ENCODE measurements around the gene PLGRKT.
A peak's percentile ranks its signal among the peaks of the same experiment; 100 is the strongest.

Gene PLGRKT

DNA sequence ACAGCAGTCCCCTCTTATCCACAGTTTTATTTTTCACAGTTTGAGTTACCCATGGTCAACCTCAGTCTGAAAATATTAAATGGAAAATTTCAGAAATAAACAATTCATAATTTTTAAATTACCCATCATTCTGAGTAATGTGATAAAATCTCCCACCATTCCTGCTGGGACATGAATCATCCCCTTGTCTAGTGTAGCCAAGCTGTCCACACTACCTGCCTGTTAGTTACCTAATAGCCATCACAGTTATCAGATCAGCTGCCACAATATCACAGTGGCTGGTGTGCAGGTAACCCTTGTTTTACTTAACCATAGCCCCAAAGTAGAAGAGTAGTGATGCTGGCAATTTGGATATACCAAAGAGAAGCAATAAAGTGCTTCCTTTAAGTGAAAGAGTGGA is 10.7 kb downstream of the PLGRKT start:
- Histone ChIP-seq H3K27me3 (ENCODE audit: control insufficient read depth, low read length) (0 out of 2 replicates have a peak, but pooled peaks cover under 1% of the 10 kb centered on the region), H3K4me3 (ENCODE audit: low read length) (no peak overlapping the region), H3K4me2 (ENCODE audit: low read length) (no peak overlapping the region), H3K27ac (ENCODE audit: low read depth, low read length) (no peak overlapping the region), H3K79me2 (ENCODE audit: control insufficient read depth, low read length) (no peaks in the 10 kb centered on the region), H4K20me1 (ENCODE audit: control insufficient read depth, insufficient read depth, low read depth, low read length) (no peaks in the 10 kb centered on the region), H3K9me3 (ENCODE audit: control insufficient read depth, insufficient read depth, low read length) (no peaks in the 10 kb centered on the region), H3K4me1 (ENCODE audit: control insufficient read depth, low read length) (no peaks in the 10 kb centered on the region), H3K9me2 (replicated peaks; ENCODE audit: control insufficient read depth, low read length) (no peaks in the 10 kb centered on the region), H3F3A (ENCODE audit: control insufficient read depth, insufficient read depth) (no peaks in the 10 kb centered on the region), H3K36me3 (ENCODE audit: control insufficient read depth, low read length) (no peaks in the 10 kb centered on the region)
- no peak for TF ChIP-seq EZH2phosphoT487 (IDR thresholded peaks at IDR 0.05; ENCODE audit: borderline replicate concordance, low read length)
- TF ChIP-seq, protein P1, sequence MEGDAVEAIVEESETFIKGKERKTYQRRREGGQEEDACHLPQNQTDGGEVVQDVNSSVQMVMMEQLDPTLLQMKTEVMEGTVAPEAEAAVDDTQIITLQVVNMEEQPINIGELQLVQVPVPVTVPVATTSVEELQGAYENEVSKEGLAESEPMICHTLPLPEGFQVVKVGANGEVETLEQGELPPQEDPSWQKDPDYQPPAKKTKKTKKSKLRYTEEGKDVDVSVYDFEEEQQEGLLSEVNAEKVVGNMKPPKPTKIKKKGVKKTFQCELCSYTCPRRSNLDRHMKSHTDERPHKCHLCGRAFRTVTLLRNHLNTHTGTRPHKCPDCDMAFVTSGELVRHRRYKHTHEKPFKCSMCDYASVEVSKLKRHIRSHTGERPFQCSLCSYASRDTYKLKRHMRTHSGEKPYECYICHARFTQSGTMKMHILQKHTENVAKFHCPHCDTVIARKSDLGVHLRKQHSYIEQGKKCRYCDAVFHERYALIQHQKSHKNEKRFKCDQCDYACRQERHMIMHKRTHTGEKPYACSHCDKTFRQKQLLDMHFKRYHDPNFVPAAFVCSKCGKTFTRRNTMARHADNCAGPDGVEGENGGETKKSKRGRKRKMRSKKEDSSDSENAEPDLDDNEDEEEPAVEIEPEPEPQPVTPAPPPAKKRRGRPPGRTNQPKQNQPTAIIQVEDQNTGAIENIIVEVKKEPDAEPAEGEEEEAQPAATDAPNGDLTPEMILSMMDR (IDR thresholded peaks at IDR 0.05; ENCODE audit: low read depth, low read length, poor library complexity, severe bottlenecking) = no peak

DNA sequence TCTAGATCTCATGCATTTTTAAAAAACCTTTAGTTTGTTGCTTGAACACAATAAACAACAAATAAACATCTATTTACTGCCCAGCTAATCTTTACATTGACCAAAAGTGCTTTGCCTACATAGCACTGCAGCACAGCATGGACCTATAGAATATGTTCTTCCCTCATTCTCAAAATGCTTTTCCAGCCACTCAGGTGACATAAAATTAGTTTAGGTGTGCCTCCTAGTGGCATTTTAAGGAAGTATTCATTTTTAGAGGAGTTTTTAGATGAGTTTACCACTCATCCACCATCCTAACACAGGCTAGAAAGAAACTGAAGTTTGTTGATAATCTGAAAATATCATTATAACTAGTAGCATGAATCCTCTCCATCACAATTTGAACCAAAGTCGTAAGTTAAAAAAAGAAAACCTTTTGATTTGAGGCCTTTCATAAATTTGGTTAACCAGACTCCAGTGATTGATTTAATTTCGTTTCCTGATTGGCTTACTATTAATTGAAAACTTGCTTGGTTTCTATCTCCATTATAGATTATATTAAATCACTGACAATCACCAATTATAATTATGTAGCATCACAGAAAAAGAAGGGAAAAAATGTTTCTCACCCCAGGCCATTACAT is 12.6 kb downstream of the PLGRKT start:
- Histone ChIP-seq H3K4me1 (ENCODE audit: control insufficient read depth, low read length) (no peaks in the 10 kb centered on the region), H3K27ac (ENCODE audit: low read depth, low read length) (no peak overlapping the region), H3K4me3 (ENCODE audit: low read length) (no peak overlapping the region), H4K20me1 (ENCODE audit: control insufficient read depth, insufficient read depth, low read depth, low read length) (no peaks in the 10 kb centered on the region), H3K9me3 (ENCODE audit: control insufficient read depth, insufficient read depth, low read length) (no peaks in the 10 kb centered on the region), H3K27me3 (ENCODE audit: control insufficient read depth, low read length) (peaks cover 8% of the 10 kb centered on the region; the same call in 1 of the 2 replicates), H3F3A (ENCODE audit: control insufficient read depth, insufficient read depth) (no peaks in the 10 kb centered on the region), H3K36me3 (ENCODE audit: control insufficient read depth, low read length) (no peaks in the 10 kb centered on the region), H3K79me2 (ENCODE audit: control insufficient read depth, low read length) (no peaks in the 10 kb centered on the region), H3K4me2 (ENCODE audit: low read length) (no peak overlapping the region), H3K9me2 (replicated peaks; ENCODE audit: control insufficient read depth, low read length) (no peaks in the 10 kb centered on the region)
- TF ChIP-seq EZH2phosphoT487 (IDR thresholded peaks at IDR 0.05; ENCODE audit: borderline replicate concordance, low read length) = no peak
- TF ChIP-seq, protein P1 (IDR thresholded peaks at IDR 0.05; ENCODE audit: low read depth, low read length, poor library complexity, severe bottlenecking) = peak; percentile 56

DNA sequence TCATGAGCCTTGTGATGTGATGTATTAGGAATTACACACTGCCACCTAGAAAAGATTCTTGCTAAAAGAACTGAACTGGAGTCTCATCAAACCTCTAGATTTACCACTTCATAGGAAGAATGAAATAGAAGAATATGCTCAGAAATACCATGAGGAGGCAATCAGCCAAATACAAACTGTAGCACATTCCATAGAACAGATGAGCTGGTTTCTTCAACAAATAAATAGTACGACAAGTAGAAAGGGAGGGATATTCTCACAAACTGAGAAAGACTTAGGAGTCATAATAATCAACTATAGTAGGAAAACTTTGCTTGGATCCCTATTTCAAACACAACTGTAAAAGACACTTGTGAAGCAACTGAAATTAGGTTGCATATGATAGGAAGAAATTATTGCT is 15.4 kb downstream of the PLGRKT start:
- Histone ChIP-seq H3K79me2 (ENCODE audit: control insufficient read depth, low read length) (no peaks in the 10 kb centered on the region), H3K9me2 (replicated peaks; ENCODE audit: control insufficient read depth, low read length) (no peaks in the 10 kb centered on the region), H3K4me1 (ENCODE audit: control insufficient read depth, low read length) (no peaks in the 10 kb centered on the region), H3K27me3 (ENCODE audit: control insufficient read depth, low read length) (peaks cover 8% of the 10 kb centered on the region; the same call in 1 of the 2 replicates), H3K36me3 (ENCODE audit: control insufficient read depth, low read length) (no peaks in the 10 kb centered on the region), H3K4me3 (ENCODE audit: low read length) (no peak overlapping the region), H3K27ac (ENCODE audit: low read depth, low read length) (no peak overlapping the region), H3K9me3 (ENCODE audit: control insufficient read depth, insufficient read depth, low read length) (no peaks in the 10 kb centered on the region), H4K20me1 (ENCODE audit: control insufficient read depth, insufficient read depth, low read depth, low read length) (no peaks in the 10 kb centered on the region), H3K4me2 (ENCODE audit: low read length) (no peak overlapping the region), H3F3A (ENCODE audit: control insufficient read depth, insufficient read depth) (no peaks in the 10 kb centered on the region)
- no peak for TF ChIP-seq EZH2phosphoT487 (IDR thresholded peaks at IDR 0.05; ENCODE audit: borderline replicate concordance, low read length)
- TF ChIP-seq, protein P1 (IDR thresholded peaks at IDR 0.05; ENCODE audit: low read depth, low read length, poor library complexity, severe bottlenecking) = no peak

Measured in DOHH2 (cell line).